Measurements from ENCODE around the gene B4GALNT4. TPM values are rescaled to one million over a fixed set of nuclear protein-coding genes. Genes with fewer than 3 reads are reported as not detected.
A peak's percentile ranks its signal among the peaks of the same experiment; 100 is the strongest.

B4GALNT4 gene
- total and polyA plus RNA-seq, 2 of the 13 experiments (the other 11 are each of a cell fraction or from before 2014, with no cell fraction given) = 30.5 to 50.1 TPM

DNA sequence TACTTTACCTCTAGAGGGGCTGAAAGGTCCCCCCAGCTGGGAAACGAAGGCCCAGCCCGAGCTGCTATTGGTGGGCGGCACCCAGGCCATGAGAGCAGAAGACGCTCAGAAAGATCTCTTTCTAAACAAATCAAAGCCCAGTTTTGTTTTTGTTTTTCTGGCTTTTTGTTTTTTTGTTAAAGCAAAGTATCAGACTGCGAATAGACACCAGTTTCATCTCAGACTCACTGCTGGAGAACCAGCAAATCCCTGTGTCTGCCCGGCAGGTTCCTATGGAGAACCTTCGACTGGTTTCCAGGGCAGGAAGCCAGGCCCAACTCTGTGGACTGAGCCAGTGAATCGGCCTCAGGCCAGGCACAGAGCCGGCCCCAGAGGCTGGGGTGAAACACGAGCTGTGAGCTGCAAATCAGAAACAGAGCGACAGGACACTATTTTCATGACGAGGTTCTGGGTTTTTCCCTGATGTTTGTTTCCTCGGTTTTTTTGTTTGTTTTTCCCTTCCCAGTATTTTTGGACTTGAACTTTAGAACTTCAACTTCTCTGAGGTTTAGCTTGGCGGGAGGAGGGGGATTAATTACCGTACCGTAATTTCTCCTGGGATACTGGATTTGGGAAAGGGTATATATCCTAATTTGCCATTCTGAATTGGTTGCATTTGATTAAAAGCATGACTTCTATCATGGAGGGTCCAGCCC is 16.0 kb upstream of the B4GALNT4 start (continued):
- TF ChIP-seq RELA (CRISPR knock-in tag; IDR thresholded peaks at IDR 0.05) = peak; percentile 79; the same call in 1 of the 2 replicates
- TF ChIP-seq ZNF124 (CRISPR knock-in tag; IDR thresholded peaks at IDR 0.05) = peak; percentile 4; the same call in 1 of the 2 replicates
- peak; percentile 36; the same call in 1 of the 2 replicates for TF ChIP-seq NCOA2 (CRISPR knock-in tag; IDR thresholded peaks at IDR 0.05)
- TF ChIP-seq ERF (CRISPR knock-in tag; IDR thresholded peaks at IDR 0.05) = peak; percentile 87
- TF ChIP-seq HOXD1 (CRISPR knock-in tag; IDR thresholded peaks at IDR 0.05) = no peak
- TF ChIP-seq MIXL1 (CRISPR knock-in tag; IDR thresholded peaks at IDR 0.05) = peak; percentile 52
- no peak for TF ChIP-seq ZNF367 (CRISPR knock-in tag; IDR thresholded peaks at IDR 0.05; ENCODE audit: borderline replicate concordance)
- TF ChIP-seq GLI4 (CRISPR knock-in tag; IDR thresholded peaks at IDR 0.05; ENCODE audit: borderline replicate concordance) = no peak

DNA sequence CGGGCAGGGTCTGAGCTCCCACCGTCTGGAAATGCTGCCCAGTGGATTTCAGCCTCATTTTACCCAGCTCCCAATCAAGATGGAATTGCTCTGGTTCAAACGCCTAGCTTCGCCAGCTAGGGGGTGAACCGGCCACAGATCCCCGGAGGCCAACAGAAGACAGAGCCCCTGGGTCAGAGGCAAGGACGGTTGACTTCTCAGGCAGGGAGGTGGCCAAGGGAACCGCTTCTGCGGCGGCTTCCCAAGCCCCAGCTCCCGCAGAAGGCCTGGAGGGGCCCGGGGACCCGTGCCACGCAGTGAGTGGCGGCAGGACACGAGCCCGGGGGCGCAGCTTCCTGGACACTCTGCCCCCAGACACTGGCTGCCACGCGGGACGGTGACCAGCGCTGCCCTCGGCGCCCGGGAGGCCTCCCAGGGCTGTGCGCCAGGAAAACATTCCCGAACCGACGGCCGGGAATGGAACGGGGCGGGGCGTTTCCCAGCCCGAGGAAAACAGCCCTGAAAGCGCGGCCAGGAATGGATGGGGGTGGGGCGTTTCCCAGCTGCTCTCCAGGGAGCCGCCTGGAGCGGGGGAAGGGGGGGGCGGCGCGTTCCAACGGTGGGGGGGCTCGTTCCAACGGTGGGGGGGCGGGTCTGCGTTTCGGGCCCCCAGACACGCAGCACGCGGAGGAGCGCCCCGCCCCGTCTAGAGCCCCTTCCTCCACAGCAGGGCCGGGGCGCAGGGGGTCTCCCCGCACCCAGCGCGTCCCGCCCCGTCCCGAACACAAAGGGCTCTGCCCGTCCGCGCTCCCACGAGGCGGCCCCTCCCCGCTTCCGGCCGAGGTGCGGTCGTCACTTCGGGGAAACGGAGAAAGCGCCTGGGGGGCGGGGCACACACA is 13.5 kb upstream of the B4GALNT4 start:
- no peaks in the 10 kb centered on the region for H3K36me3 ChIP-seq (replicated peaks in 1 of 2; ENCODE audit: control insufficient read depth in 1 of 2, insufficient read depth in 2 of 2, low read length in 2 of 2)
- DNase-seq (ENCODE audit: low spot score) = peak; percentile 90
- ATAC-seq = peak; percentile 82
- peaks cover 51% of the 10 kb centered on the region for H3K4me1 ChIP-seq (ENCODE audit: insufficient read depth, low read length)
- H2AFZ ChIP-seq (ENCODE audit: low read length) = no peak overlapping the region
- peak overlapping the region; percentile 86 for H3K4me2 ChIP-seq (ENCODE audit: low read depth, low read length)
- H3K9me3 ChIP-seq (ENCODE audit: low read length) = peaks cover 2% of the 10 kb centered on the region
- POLR2A ChIA-PET = interaction anchor here (0.6 to 5.0 kb wide), 25 partner anchors 9 to 351 kb away, joined by 3 to 85 read pairs (median 4); partner anchors contain the start of genes BET1L, EPS8L2, IFITM2 and RIC8A
- H3K9ac ChIP-seq (ENCODE audit: insufficient read depth, low read depth, low read length) = peak overlapping the region; percentile 89
- H3K27ac ChIP-seq (ENCODE audit: extremely low read length, insufficient read depth, low read length) = peak overlapping the region; percentile 95
- in situ Hi-C loops (cut with HindIII; ENCODE audit: extremely low pct_ligation_motif_present, low pct_unique_long_range_greater_than_20kb) (no loop called here), intact Hi-C loops (cut with micrococcal nuclease; ENCODE audit: unreplicated experiment) (loop anchor here (5.0 kb wide), 1 partner anchor 49 kb away; the partner anchor contains the start of gene IFITM2)
- no peaks in the 10 kb centered on the region for H4K20me1 ChIP-seq (ENCODE audit: insufficient read depth, low read length)
- FAIRE-seq = no peak
- BruUV-seq (replicated peaks) = TSS peak; percentile 87
- no peaks in the 10 kb centered on the region for H3K79me2 ChIP-seq (ENCODE audit: insufficient read depth, low read length)
- WGBS (ENCODE audit: low lambda C conversion rate) = 3% methylated on average over 7 of the region's 76 CpGs
- H3K4me3 ChIP-seq (replicated peaks in 1 of 3; ENCODE audit: insufficient read depth in 1 of 3, low read depth in 2 of 3, low read length in 3 of 3) = peak overlapping the region; percentile 28 to 70 (median 46); a peak in 5 of 6 replicates
- H3K27me3 ChIP-seq (ENCODE audit: control insufficient read depth in 1 of 2, insufficient read depth in 2 of 2, low read length in 2 of 2) = peaks cover 0 to 3% of the 10 kb centered on the region in 2 experiments; a peak in 1 of 5 replicates
- CTCF ChIA-PET (ENCODE audit: low intra/inter-chr PET ratio, low total read pairs) = no interaction called here
- TF ChIP-seq KLF12 (CRISPR knock-in tag; IDR thresholded peaks at IDR 0.05; ENCODE audit: borderline replicate concordance) (no peak), ZNF24 (IDR thresholded peaks at IDR 0.05) (no peak), ATRX (CRISPR knock-in tag; IDR thresholded peaks at IDR 0.05; ENCODE audit: borderline replicate concordance) (no peak), ZNF652 (CRISPR knock-in tag; IDR thresholded peaks at IDR 0.05; ENCODE audit: borderline replicate concordance, low read depth) (no peak), RBM39 (IDR thresholded peaks at IDR 0.05; ENCODE audit: low read depth, low read length, poor library complexity, severe bottlenecking) (peak; percentile 49), ZBTB20 (CRISPR knock-in tag; IDR thresholded peaks at IDR 0.05; ENCODE audit: borderline replicate concordance, low read depth) (no peak)
- TF ChIP-seq, protein P1, sequence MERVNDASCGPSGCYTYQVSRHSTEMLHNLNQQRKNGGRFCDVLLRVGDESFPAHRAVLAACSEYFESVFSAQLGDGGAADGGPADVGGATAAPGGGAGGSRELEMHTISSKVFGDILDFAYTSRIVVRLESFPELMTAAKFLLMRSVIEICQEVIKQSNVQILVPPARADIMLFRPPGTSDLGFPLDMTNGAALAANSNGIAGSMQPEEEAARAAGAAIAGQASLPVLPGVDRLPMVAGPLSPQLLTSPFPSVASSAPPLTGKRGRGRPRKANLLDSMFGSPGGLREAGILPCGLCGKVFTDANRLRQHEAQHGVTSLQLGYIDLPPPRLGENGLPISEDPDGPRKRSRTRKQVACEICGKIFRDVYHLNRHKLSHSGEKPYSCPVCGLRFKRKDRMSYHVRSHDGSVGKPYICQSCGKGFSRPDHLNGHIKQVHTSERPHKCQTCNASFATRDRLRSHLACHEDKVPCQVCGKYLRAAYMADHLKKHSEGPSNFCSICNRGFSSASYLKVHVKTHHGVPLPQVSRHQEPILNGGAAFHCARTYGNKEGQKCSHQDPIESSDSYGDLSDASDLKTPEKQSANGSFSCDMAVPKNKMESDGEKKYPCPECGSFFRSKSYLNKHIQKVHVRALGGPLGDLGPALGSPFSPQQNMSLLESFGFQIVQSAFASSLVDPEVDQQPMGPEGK (CRISPR knock-in tag; IDR thresholded peaks at IDR 0.05) = peak; percentile 99
- TF ChIP-seq, protein P2, sequence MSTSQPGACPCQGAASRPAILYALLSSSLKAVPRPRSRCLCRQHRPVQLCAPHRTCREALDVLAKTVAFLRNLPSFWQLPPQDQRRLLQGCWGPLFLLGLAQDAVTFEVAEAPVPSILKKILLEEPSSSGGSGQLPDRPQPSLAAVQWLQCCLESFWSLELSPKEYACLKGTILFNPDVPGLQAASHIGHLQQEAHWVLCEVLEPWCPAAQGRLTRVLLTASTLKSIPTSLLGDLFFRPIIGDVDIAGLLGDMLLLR (CRISPR knock-in tag; IDR thresholded peaks at IDR 0.05) = no peak
- TF ChIP-seq, protein P3, sequence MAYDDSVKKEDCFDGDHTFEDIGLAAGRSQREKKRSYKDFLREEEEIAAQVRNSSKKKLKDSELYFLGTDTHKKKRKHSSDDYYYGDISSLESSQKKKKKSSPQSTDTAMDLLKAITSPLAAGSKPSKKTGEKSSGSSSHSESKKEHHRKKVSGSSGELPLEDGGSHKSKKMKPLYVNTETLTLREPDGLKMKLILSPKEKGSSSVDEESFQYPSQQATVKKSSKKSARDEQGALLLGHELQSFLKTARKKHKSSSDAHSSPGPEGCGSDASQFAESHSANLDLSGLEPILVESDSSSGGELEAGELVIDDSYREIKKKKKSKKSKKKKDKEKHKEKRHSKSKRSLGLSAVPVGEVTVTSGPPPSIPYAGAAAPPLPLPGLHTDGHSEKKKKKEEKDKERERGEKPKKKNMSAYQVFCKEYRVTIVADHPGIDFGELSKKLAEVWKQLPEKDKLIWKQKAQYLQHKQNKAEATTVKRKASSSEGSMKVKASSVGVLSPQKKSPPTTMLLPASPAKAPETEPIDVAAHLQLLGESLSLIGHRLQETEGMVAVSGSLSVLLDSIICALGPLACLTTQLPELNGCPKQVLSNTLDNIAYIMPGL (CRISPR knock-in tag; IDR thresholded peaks at IDR 0.05; ENCODE audit: borderline replicate concordance in 1 of 2, low read depth in 1 of 2) = peak; percentile 63 to 65; a peak in 3 of 4 replicates
